HG03520 (cell line): ENCODE measurements around the gene EML6.
A peak's percentile ranks its signal among the peaks of the same experiment; 100 is the strongest.

Experiments used
- ATAC-seq: cut with Tn5 transposase; IDR thresholded peaks from one replicate; pipeline ENCODE4 v1.9.1; 2021; ENCODE audit warnings: mild to moderate bottlenecking, moderate library complexity; ENCODE audit not compliant: unreplicated experiment

The EML6 gene

GRCh38 chr2:54750040-54750439, 26.6 kb downstream of the EML6 start:
- no peak for ATAC-seq

- no peak for ATAC-seq
Measured at GRCh38 chr2:54752439-54752838, 29.0 kb downstream of the EML6 start.

- ATAC-seq = peak; percentile 66
Measured at GRCh38 chr2:54755641-54756326, 32.3 kb downstream of the EML6 start.

- ATAC-seq = no peak
Measured at GRCh38 chr2:54757500-54757899, 34.0 kb downstream of the EML6 start.

- ATAC-seq = no peak
Measured at GRCh38 chr2:54758951-54759350, 35.5 kb downstream of the EML6 start.

- ATAC-seq = no peak
Measured at GRCh38 chr2:54760310-54760709, 36.8 kb downstream of the EML6 start.

- no peak for ATAC-seq
Measured at GRCh38 chr2:54763636-54764291, 40.3 kb downstream of the EML6 start.

- no peak for ATAC-seq
Measured at GRCh38 chr2:54767921-54768320, 44.5 kb downstream of the EML6 start.

- no peak for ATAC-seq
Measured at GRCh38 chr2:54768772-54769428, 45.4 kb downstream of the EML6 start.

GRCh38 chr2:54770211-54770610, 46.7 kb downstream of the EML6 start:
- ATAC-seq = no peak

- no peak for ATAC-seq
Measured at GRCh38 chr2:54770676-54771075, 47.2 kb downstream of the EML6 start.

GRCh38 chr2:54771166-54771885, 47.9 kb downstream of the EML6 start:
- ATAC-seq = no peak

GRCh38 chr2:54772110-54772509, 48.6 kb downstream of the EML6 start:
- no peak for ATAC-seq

GRCh38 chr2:54772531-54772930, 49.1 kb downstream of the EML6 start:
- no peak for ATAC-seq

GRCh38 chr2:54773233-54773632, 49.8 kb downstream of the EML6 start:
- ATAC-seq = no peak

GRCh38 chr2:54773838-54774237, 50.4 kb downstream of the EML6 start:
- ATAC-seq = no peak

- ATAC-seq = no peak
Measured at GRCh38 chr2:54775710-54776109, 52.2 kb downstream of the EML6 start.

- ATAC-seq = no peak
Measured at GRCh38 chr2:54776494-54776893, 53.0 kb downstream of the EML6 start.

GRCh38 chr2:54783349-54783748, 59.9 kb downstream of the EML6 start:
- no peak for ATAC-seq

- ATAC-seq = no peak
Measured at GRCh38 chr2:54787270-54787669, 63.8 kb downstream of the EML6 start.

GRCh38 chr2:54787755-54788366, 64.4 kb downstream of the EML6 start:
- no peak for ATAC-seq
